HG02759 (cell line): Measurements from ENCODE around the gene EXOG.
"Not testable (repeated sequence)": the region's sequence is repeated elsewhere in the genome, so short reads cannot be mapped to it uniquely, and the experiment has no call there.

ENCODE experiments used
- ATAC-seq: cut with Tn5 transposase; IDR thresholded peaks from one replicate; pipeline ENCODE4 v1.9.1; 2021; ENCODE audit warnings: mild to moderate bottlenecking, moderate library complexity; ENCODE audit not compliant: unreplicated experiment

EXOG gene

DNA sequence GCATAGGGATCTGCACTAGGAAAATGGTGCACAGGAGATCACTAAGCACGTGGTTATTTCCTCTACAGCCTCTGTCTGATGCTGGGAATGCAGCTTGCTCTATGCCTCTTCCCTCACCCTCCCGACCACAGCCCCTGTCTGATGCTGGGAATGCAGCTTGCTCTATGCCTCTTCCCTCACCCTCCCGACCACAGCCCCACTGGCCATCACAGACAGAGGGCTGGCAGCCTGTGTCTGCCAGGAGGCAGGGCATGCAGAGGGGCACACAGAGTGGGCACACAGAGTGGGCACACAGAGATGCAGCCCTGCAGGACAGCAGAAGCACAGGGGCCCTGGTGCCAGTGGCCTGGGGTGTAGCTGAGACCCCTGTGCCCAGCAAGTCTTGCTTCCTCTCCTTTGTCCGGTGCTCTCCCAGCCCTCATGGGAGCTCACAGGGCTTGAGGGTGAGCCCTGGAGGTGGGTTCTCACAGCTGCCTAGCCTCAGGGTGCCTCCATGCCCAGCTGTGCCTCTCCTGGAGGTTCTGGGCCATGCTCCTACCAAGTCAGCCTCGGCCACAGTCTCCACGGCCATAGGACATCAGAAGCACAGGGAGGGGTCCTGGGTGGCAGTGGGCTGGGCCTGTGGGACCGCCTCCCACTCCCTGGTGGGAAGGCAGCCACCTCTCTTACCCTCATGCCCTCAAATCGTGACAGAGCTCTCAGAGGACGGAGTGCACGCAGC lies 65.8 kb downstream of the EXOG start:
- ATAC-seq = no peak

DNA sequence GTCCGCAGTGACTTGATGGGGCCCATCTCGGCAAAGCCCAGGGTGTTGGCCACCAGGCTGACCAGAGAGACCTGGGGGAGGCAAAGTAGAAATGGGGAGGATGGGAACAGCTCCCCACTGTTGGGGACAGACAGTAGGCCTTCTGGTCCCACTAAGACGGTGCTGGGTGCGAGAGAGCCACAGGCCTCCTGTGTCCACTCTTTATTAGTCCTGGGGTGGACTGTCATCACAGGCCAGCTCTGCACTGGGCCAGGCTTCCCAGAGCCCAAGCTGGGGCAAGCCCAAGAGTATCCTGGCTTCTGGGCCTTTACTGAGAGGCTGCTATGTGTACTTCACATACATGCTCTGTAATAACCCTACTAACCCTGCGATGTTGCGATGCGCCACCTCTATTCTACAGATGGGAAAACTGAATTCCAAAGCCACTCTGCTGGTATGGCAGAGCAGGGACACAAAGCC lies 66.4 kb downstream of the EXOG start:
- no peak for ATAC-seq

- ATAC-seq = no peak
These were observed 67.1 kb downstream of the EXOG start for GRCh38 chr3:38563070-38563885.

- ATAC-seq = no peak
These were observed 67.7 kb downstream of the EXOG start for GRCh38 chr3:38563886-38564270.

DNA sequence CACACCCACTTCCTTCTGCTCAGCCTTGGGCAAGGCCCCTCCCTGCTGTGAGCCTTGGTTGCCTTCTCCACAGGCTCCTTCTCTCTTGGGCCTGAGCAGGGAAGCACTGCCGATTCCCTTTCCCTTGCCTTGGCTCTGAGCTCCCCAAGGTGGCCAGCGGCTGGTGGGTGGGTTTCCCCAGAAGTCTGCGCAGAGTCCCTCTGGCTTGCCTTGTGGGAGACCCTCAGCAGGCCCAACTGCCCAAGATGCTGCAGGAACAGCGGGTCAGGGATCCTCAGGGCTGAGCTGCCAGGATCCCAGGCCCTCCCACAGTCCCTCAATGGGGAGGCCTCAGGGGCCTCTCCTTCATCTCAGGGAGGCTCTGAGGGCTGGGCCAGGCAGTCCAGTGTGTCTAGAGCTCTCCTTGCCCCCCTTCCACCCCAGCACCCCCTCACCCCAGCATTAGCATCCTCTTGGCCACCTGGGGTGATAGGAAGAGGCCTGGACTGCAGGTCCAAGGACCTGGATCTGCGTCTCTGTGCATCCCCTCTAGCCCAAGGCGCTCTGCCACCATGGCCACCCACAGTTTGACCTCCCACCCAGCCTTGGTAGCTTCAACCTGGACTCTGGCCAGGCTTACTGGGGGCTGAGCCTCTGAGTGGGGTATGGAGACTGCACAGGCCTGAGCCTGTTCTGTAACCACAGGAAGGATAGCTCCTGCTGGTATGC lies 68.6 kb downstream of the EXOG start:
- no peak for ATAC-seq

- ATAC-seq = no peak
These were observed 69.4 kb downstream of the EXOG start for GRCh38 chr3:38565339-38566214.

DNA sequence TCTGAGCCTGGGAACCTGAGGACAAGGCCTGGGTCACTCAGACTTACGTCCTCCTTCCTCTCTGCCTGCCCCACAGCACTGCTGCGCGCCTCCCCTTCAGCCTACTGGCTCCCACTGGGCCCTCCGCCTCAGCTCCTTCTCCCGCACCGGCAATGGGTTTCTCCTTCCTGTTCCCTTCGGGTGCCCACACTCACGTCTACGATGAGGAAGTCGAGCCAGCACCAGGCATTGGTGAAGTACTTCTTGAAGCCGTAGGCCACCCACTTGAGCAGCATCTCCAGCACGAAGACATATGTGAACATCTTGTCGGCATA lies 70.0 kb downstream of the EXOG start:
- no peak for ATAC-seq

GRCh38 chr3:38566794-38567193 lies 70.7 kb downstream of the EXOG start:
- not testable (repeated sequence) for ATAC-seq

GRCh38 chr3:38567498-38567897 lies 71.4 kb downstream of the EXOG start:
- no peak for ATAC-seq

- no peak for ATAC-seq
These were observed 77.0 kb downstream of the EXOG start for GRCh38 chr3:38573111-38573510.

- ATAC-seq = no peak
These were observed 77.4 kb downstream of the EXOG start for GRCh38 chr3:38573556-38573955.

DNA sequence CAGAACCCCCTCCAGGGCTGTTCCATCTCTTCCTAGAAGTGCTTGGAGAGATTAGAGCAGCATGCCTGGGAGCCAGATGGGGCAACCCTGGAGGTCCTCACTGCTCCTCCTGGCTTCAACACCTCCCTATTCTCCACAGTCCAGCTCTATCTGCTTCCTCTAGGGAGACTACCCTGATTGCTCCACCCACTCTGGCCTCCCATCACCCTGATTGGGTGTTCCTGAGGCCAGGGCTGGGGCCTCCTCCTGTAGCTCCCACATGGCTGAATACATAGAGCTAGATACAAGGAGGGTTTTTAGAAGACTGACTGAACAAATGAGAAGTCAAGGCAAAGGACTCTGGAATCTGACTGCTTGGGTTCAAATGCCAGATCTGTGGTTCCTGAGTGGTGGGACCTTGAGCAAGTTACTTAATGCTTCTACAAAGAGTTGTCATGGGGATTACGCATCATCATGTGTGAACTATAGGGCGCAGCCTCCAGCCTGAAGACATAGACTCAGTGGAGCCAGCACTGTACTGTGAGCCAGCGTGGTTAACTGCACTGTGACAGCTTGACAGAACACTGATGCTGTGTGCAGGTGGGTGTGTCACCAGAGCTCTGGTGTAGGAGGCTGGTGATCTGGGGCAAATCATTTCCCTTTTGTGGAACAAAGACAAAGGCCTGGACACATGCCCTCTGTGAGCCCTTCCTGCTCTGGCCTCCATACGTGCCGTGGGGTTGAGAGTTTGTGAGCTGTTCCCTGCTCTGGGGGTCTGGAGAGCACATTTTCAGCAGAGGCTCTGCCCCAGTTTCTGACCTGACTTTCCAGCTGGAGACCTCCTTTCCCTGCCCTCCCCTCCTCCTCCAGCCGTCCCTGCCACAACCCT lies 78.5 kb downstream of the EXOG start:
- no peak for ATAC-seq

GRCh38 chr3:38575279-38575843 lies 79.2 kb downstream of the EXOG start:
- ATAC-seq = no peak
